ENCODE data around the gene ENDOD1.

ENDOD1 gene

DNA sequence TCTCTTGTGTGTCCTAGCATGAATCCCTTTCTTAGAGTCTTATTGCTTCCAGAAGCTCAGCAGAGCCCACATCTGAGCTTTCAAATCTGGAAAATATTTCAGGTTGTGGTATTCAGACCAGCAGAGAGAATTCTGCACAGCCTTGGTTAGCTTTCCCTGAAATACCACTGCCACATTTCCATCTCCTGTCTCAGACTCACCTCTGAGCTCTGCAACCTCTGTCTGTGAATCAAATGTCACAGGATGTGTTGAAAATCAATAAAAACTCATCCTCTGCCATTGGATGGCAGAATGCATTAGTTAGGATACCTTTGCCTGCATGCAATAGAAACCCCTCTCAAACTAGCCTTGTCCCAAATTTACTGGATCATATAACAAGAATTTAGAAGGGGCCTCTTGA, 47.7 kb downstream of the ENDOD1 start:
- TF ChIP-seq, protein P1, sequence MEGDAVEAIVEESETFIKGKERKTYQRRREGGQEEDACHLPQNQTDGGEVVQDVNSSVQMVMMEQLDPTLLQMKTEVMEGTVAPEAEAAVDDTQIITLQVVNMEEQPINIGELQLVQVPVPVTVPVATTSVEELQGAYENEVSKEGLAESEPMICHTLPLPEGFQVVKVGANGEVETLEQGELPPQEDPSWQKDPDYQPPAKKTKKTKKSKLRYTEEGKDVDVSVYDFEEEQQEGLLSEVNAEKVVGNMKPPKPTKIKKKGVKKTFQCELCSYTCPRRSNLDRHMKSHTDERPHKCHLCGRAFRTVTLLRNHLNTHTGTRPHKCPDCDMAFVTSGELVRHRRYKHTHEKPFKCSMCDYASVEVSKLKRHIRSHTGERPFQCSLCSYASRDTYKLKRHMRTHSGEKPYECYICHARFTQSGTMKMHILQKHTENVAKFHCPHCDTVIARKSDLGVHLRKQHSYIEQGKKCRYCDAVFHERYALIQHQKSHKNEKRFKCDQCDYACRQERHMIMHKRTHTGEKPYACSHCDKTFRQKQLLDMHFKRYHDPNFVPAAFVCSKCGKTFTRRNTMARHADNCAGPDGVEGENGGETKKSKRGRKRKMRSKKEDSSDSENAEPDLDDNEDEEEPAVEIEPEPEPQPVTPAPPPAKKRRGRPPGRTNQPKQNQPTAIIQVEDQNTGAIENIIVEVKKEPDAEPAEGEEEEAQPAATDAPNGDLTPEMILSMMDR (IDR thresholded peaks at IDR 0.05; ENCODE audit: poor library complexity, severe bottlenecking) = no peak
- Histone ChIP-seq H3K27me3 (ENCODE audit: insufficient read depth, poor library complexity, severe bottlenecking) (no peaks in the 10 kb centered on the region), H3K4me3 (ENCODE audit: severe bottlenecking) (no peak overlapping the region), H3K27ac (ENCODE audit: poor library complexity, severe bottlenecking) (no peak overlapping the region), H3K9me3 (ENCODE audit: severe bottlenecking) (no peaks in the 10 kb centered on the region), H3K4me1 (ENCODE audit: insufficient read depth, poor library complexity, severe bottlenecking) (peaks cover 25% of the 10 kb centered on the region), H3K36me3 (ENCODE audit: low read depth) (no peaks in the 10 kb centered on the region)
- DNase-seq (ENCODE audit: low spot score) = no peak
- ATAC-seq (ENCODE audit: low read depth) = no peak

DNA sequence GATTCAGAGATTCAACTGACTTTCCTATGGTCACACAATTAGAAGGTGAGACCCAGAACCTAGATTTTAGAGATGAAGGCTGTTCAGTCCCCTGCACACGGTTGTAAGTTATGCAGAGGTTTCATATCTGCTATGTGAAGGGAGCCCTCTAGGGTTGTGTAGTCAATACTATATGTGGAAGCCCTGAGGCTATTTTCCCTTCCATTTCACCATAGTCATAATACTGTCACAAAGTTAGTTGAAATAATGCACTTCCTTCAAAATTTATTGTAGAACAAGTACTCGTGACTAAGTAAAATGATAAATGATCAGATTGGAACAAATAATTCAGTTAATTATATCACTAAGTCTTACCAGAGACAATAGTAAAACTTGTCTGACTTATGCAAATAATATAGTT, 48.8 kb downstream of the ENDOD1 start:
- Histone ChIP-seq H3K4me1 (ENCODE audit: insufficient read depth, poor library complexity, severe bottlenecking) (peaks cover 16% of the 10 kb centered on the region), H3K4me3 (ENCODE audit: severe bottlenecking) (no peak overlapping the region), H3K27ac (ENCODE audit: poor library complexity, severe bottlenecking) (no peak overlapping the region), H3K9me3 (ENCODE audit: severe bottlenecking) (no peaks in the 10 kb centered on the region), H3K36me3 (ENCODE audit: low read depth) (no peaks in the 10 kb centered on the region), H3K27me3 (ENCODE audit: insufficient read depth, poor library complexity, severe bottlenecking) (no peaks in the 10 kb centered on the region)
- TF ChIP-seq, protein P1 (IDR thresholded peaks at IDR 0.05; ENCODE audit: poor library complexity, severe bottlenecking) = no peak
- DNase-seq (ENCODE audit: low spot score) = no peak
- ATAC-seq (ENCODE audit: low read depth) = no peak

DNA sequence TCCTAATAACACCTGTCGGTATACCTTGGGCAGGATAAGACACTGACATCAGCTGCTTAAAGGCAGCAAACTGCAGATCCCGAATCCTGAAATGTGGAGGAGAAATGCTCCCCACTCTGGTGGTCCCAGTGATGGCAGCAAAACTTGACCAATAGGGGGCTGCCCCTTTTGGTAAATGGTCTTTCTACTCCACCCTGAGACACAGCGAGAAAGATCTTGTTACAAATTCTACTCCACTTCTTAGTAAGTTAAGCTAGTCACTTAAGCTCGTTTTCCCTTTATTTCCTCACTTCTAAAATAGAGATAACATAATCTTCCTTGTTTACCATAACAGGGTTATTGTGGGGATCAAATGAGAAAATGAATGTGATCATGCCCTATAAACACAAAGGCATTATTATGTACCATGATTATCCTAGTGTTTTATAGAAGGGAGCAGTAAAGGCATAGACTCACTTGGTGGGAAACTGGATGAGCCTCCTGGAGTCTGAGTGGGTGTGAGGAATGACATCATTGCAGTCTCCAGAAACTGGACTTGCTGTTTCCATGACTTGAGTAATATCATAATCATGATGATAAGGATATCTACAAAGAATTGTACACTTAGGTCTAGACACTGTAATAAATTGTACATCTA, 50.9 kb downstream of the ENDOD1 start:
- Histone ChIP-seq H3K9me3 (ENCODE audit: severe bottlenecking) (no peaks in the 10 kb centered on the region), H3K27me3 (ENCODE audit: insufficient read depth, poor library complexity, severe bottlenecking) (no peaks in the 10 kb centered on the region), H3K27ac (ENCODE audit: poor library complexity, severe bottlenecking) (no peak overlapping the region), H3K4me3 (ENCODE audit: severe bottlenecking) (no peak overlapping the region), H3K4me1 (ENCODE audit: insufficient read depth, poor library complexity, severe bottlenecking) (no peaks in the 10 kb centered on the region), H3K36me3 (ENCODE audit: low read depth) (no peaks in the 10 kb centered on the region)
- TF ChIP-seq, protein P1 (IDR thresholded peaks at IDR 0.05; ENCODE audit: poor library complexity, severe bottlenecking) = no peak
- ATAC-seq (ENCODE audit: low read depth) (no peak), DNase-seq (ENCODE audit: low spot score) (no peak)

DNA sequence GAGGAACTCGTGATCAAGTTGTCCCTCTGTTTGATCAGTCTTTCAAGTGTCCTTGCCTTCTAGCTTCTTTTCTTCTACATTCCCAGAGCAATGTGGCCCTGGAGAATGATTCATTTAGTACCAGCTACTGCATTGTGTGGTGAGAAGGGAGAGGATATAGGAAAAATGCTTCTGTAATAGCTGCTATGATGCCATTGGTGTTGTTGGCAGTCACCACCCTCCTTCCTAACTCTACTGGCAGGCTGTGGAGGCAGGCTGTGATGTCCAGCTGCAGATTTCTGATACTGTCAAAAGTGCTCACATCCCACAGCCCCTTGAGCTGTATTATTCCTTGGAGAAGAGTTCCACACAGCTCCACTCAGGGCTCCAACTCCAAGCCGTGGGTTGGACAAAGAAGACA, 52.8 kb downstream of the ENDOD1 start:
- H3K27me3 ChIP-seq (ENCODE audit: insufficient read depth, poor library complexity, severe bottlenecking) = no peaks in the 10 kb centered on the region

More for the DNA sequence above, 52.8 kb downstream of the ENDOD1 start:
- peaks cover 7% of the 10 kb centered on the region for H3K4me1 ChIP-seq (ENCODE audit: insufficient read depth, poor library complexity, severe bottlenecking)
- DNase-seq (ENCODE audit: low spot score) (no peak), ATAC-seq (ENCODE audit: low read depth) (no peak)
- no peak overlapping the region for H3K27ac ChIP-seq (ENCODE audit: poor library complexity, severe bottlenecking)
- no peaks in the 10 kb centered on the region for H3K36me3 ChIP-seq (ENCODE audit: low read depth)
- H3K4me3 ChIP-seq (ENCODE audit: severe bottlenecking) = no peak overlapping the region
- TF ChIP-seq, protein P1 (IDR thresholded peaks at IDR 0.05; ENCODE audit: poor library complexity, severe bottlenecking) = no peak
- no peaks in the 10 kb centered on the region for H3K9me3 ChIP-seq (ENCODE audit: severe bottlenecking)
